SK-N-SH treated with all-trans-retinoic acid at 6 μM for 48 hours (cell line): ENCODE measurements around the gene AMIGO1.

Experiments used
- ATAC-seq: fragments of 200-7000 bp; cut with Tn5 transposase; 3 replicates; pipeline ENCODE4 v1.9.1; 2020; ENCODE audit warnings: mild to moderate bottlenecking, moderate library complexity
- ARNTL ChIP-seq: fragments of 450-650 bp; formaldehyde crosslinking; IDR thresholded peaks from 2 replicates; pipeline ENCODE4 v1.5.0; 2020; ENCODE audit warnings: low read depth, mild to moderate bottlenecking, moderate library complexity, borderline replicate concordance
- CSRNP3 ChIP-seq: fragments of 250-450 bp; sonication (Bioruptor Pico); IDR thresholded peaks from 2 replicates; pipeline ENCODE4 v1.5.1; 2021; ENCODE audit warnings: mild to moderate bottlenecking, moderate library complexity
- ISL1 ChIP-seq: fragments of 250-450 bp; sonication (Bioruptor Pico); IDR thresholded peaks from 2 replicates; pipeline ENCODE4 v2.1.2; 2022; ENCODE audit warnings: mild to moderate bottlenecking, moderate library complexity
- OSR1 ChIP-seq: fragments of 250-450 bp; sonication (Bioruptor Pico); IDR thresholded peaks from 2 replicates; pipeline ENCODE4 v1.8.0; 2022; ENCODE audit warnings: moderate library complexity, mild to moderate bottlenecking, inconsistent platforms
- POU6F1 ChIP-seq: fragments of 250-450 bp; sonication (Bioruptor Pico); IDR thresholded peaks from 2 replicates; pipeline ENCODE4 v1.8.0; 2021; ENCODE audit warnings: low read depth, mild to moderate bottlenecking, moderate library complexity, borderline replicate concordance
- PPARA ChIP-seq: fragments of 250-450 bp; sonication (Bioruptor Pico); IDR thresholded peaks from 2 replicates; pipeline ENCODE4 v1.5.0; 2020; ENCODE audit warnings: mild to moderate bottlenecking, borderline replicate concordance
- RARB ChIP-seq: fragments of 250-450 bp; sonication (Bioruptor Pico); IDR thresholded peaks from 2 replicates; pipeline ENCODE4 v1.8.0; 2021; ENCODE audit warnings: mild to moderate bottlenecking, moderate library complexity
- SNAI2 ChIP-seq: fragments of 250-450 bp; sonication (Bioruptor Pico); IDR thresholded peaks from 2 replicates; pipeline ENCODE4 v1.5.0; 2020; ENCODE audit warnings: mild to moderate bottlenecking, moderate library complexity
- TCF4 ChIP-seq: fragments of 250-450 bp; sonication (Bioruptor Pico); IDR thresholded peaks from 2 replicates; pipeline ENCODE4 v1.8.0; 2021; ENCODE audit warnings: mild to moderate bottlenecking, moderate library complexity, borderline replicate concordance
- TOX ChIP-seq: fragments of 250-450 bp; sonication (Bioruptor Pico); IDR thresholded peaks from 2 replicates; pipeline ENCODE4 v1.8.0; 2021; ENCODE audit warnings: mild to moderate bottlenecking, moderate library complexity, borderline replicate concordance
- ZC3H10 ChIP-seq: fragments of 250-450 bp; sonication (Bioruptor Pico); IDR thresholded peaks from 2 replicates; pipeline ENCODE4 v1.5.1; 2021; ENCODE audit warnings: mild to moderate bottlenecking, moderate library complexity
- ZFP3 ChIP-seq: fragments of 250-450 bp; sonication (Bioruptor Pico); IDR thresholded peaks from 2 replicates; pipeline ENCODE4 v1.5.0; 2020; ENCODE audit warnings: mild to moderate bottlenecking, moderate library complexity
- ZFP30 ChIP-seq: fragments of 450-650 bp; formaldehyde crosslinking; IDR thresholded peaks from 2 replicates; pipeline ENCODE4 v1.5.0; 2022; ENCODE audit warnings: mild to moderate bottlenecking, moderate library complexity
- ZNF565 ChIP-seq: fragments of 450-650 bp; formaldehyde crosslinking; conservative IDR thresholded peaks from 2 replicates; pipeline ENCODE4 v1.5.0; 2020; ENCODE audit warnings: low read depth, mild to moderate bottlenecking, moderate library complexity
- ZNF70 ChIP-seq: fragments of 450-650 bp; formaldehyde crosslinking; IDR thresholded peaks from 2 replicates; pipeline ENCODE4 v1.5.0; 2020; ENCODE audit warnings: mild to moderate bottlenecking, moderate library complexity
- ZNF8 ChIP-seq: fragments of 450-650 bp; formaldehyde crosslinking; IDR thresholded peaks from 2 replicates; pipeline ENCODE4 v1.5.0; 2020; ENCODE audit warnings: mild to moderate bottlenecking, moderate library complexity
- TF ChIP-seq, protein P1 (sequence below): fragments of 250-450 bp; sonication (Bioruptor Pico); IDR thresholded peaks from 2 replicates; pipeline ENCODE4 v1.8.0; 2020; ENCODE audit warnings: mild to moderate bottlenecking, moderate library complexity, borderline replicate concordance
- TF ChIP-seq, protein P2 (sequence below): fragments of 250-450 bp; sonication (Bioruptor Pico); IDR thresholded peaks from 2 replicates; pipeline ENCODE4 v1.5.0; 2020; ENCODE audit warnings: mild to moderate bottlenecking, moderate library complexity
- TF ChIP-seq, protein P3 (sequence below): fragments of 250-450 bp; sonication (Bioruptor Pico); IDR thresholded peaks from 2 replicates; pipeline ENCODE4 v1.5.1; 2020; ENCODE audit warnings: low read depth, mild to moderate bottlenecking, moderate library complexity

Gene AMIGO1

DNA sequence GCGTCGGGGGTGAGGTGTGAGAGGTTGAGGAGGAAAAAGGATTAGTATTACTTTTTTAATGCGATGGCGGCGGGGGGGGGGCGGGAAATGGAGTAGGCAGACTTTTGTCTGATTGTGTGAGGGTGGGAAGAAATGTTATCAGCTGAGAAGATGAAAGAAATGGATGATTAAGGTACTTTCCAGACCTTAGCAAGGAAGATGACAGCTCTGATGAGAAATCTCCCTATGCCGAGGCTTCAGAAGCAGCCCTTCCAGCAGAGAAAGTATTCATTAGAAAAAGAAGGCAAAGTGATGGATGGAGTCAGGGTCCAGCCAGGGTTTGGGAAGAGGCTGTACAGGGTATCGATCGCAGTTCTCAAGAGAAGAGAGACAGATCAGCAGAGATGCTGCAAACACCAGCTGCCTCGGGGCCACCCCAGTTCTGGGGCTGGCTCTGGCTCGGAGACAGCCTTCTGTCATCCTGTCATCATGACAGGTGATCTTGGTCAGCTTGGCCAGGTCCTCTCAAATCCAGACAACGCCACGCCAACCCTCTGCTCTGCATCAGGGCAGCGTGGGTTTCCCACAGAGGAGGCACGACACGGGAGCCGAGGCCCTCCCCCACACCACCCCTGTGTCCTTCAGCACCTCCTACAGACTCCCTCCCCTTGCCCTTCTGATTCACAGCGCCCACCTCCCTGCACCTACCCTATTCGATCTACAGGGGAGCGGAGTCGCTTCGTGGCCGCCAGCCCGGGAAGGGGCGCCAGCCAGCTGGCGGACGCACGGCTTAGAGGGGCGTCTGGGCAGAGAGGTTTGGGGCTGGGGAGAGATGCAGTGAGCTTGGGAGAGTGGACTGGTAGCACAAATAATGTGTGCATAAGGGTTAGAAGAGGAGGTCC is 26.5 kb downstream of the AMIGO1 start:
- TF ChIP-seq ZNF565 (CRISPR knock-in tag) (no peak), ZNF8 (no peak), CSRNP3 (CRISPR knock-in tag) (no peak), TOX (CRISPR knock-in tag) (no peak)
- peak; percentile 59 for ATAC-seq

GRCh38 chr1:109482242-109482641 is 27.3 kb downstream of the AMIGO1 start:
- TF ChIP-seq ZNF70: no peak
- no peak for TF ChIP-seq OSR1 (CRISPR knock-in tag)
- TF ChIP-seq ZC3H10 (CRISPR knock-in tag): no peak
- no peak for TF ChIP-seq RARB (CRISPR knock-in tag)
- TF ChIP-seq, protein P1, sequence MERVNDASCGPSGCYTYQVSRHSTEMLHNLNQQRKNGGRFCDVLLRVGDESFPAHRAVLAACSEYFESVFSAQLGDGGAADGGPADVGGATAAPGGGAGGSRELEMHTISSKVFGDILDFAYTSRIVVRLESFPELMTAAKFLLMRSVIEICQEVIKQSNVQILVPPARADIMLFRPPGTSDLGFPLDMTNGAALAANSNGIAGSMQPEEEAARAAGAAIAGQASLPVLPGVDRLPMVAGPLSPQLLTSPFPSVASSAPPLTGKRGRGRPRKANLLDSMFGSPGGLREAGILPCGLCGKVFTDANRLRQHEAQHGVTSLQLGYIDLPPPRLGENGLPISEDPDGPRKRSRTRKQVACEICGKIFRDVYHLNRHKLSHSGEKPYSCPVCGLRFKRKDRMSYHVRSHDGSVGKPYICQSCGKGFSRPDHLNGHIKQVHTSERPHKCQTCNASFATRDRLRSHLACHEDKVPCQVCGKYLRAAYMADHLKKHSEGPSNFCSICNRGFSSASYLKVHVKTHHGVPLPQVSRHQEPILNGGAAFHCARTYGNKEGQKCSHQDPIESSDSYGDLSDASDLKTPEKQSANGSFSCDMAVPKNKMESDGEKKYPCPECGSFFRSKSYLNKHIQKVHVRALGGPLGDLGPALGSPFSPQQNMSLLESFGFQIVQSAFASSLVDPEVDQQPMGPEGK (CRISPR knock-in tag): no peak
- TF ChIP-seq ISL1: no peak
- TF ChIP-seq, protein P2, sequence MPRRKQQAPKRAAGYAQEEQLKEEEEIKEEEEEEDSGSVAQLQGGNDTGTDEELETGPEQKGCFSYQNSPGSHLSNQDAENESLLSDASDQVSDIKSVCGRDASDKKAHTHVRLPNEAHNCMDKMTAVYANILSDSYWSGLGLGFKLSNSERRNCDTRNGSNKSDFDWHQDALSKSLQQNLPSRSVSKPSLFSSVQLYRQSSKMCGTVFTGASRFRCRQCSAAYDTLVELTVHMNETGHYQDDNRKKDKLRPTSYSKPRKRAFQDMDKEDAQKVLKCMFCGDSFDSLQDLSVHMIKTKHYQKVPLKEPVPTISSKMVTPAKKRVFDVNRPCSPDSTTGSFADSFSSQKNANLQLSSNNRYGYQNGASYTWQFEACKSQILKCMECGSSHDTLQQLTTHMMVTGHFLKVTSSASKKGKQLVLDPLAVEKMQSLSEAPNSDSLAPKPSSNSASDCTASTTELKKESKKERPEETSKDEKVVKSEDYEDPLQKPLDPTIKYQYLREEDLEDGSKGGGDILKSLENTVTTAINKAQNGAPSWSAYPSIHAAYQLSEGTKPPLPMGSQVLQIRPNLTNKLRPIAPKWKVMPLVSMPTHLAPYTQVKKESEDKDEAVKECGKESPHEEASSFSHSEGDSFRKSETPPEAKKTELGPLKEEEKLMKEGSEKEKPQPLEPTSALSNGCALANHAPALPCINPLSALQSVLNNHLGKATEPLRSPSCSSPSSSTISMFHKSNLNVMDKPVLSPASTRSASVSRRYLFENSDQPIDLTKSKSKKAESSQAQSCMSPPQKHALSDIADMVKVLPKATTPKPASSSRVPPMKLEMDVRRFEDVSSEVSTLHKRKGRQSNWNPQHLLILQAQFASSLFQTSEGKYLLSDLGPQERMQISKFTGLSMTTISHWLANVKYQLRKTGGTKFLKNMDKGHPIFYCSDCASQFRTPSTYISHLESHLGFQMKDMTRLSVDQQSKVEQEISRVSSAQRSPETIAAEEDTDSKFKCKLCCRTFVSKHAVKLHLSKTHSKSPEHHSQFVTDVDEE (CRISPR knock-in tag): no peak
- TF ChIP-seq ZFP3: no peak
- TF ChIP-seq TOX (CRISPR knock-in tag): no peak
- TF ChIP-seq ZNF8: no peak
- TF ChIP-seq ARNTL (CRISPR knock-in tag): no peak
- no peak for TF ChIP-seq CSRNP3 (CRISPR knock-in tag)
- TF ChIP-seq, all 23 proteins: peak for 0
- no peak for ATAC-seq

GRCh38 chr1:109481646-109482045 is 27.9 kb downstream of the AMIGO1 start:
- TF ChIP-seq TOX (CRISPR knock-in tag): no peak
- TF ChIP-seq, protein P3, sequence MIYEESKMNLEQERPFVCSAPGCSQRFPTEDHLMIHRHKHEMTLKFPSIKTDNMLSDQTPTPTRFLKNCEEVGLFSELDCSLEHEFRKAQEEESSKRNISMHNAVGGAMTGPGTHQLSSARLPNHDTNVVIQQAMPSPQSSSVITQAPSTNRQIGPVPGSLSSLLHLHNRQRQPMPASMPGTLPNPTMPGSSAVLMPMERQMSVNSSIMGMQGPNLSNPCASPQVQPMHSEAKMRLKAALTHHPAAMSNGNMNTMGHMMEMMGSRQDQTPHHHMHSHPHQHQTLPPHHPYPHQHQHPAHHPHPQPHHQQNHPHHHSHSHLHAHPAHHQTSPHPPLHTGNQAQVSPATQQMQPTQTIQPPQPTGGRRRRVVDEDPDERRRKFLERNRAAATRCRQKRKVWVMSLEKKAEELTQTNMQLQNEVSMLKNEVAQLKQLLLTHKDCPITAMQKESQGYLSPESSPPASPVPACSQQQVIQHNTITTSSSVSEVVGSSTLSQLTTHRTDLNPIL (CRISPR knock-in tag): no peak
- TF ChIP-seq, protein P2 (CRISPR knock-in tag): no peak
- TF ChIP-seq SNAI2 (CRISPR knock-in tag): no peak
- no peak for TF ChIP-seq ARNTL (CRISPR knock-in tag)
- no peak for TF ChIP-seq ZNF565 (CRISPR knock-in tag)
- TF ChIP-seq ISL1: no peak
- no peak for TF ChIP-seq ZFP30 (CRISPR knock-in tag)
- no peak for TF ChIP-seq TCF4 (CRISPR knock-in tag)
- TF ChIP-seq POU6F1: no peak
- no peak for TF ChIP-seq CSRNP3 (CRISPR knock-in tag)
- no peak for TF ChIP-seq PPARA (CRISPR knock-in tag)
- TF ChIP-seq ZFP3: no peak
- no peak for ATAC-seq
